ENCODE measurements around the gene NUDT8. TPM values are rescaled to one million over a fixed set of nuclear protein-coding genes. Genes with fewer than 3 reads are reported as not detected.
A peak's percentile ranks its signal among the peaks of the same experiment; 100 is the strongest.

Gene NUDT8
- total and polyA plus RNA-seq, 2 of the 8 experiments (the other 6 are each of a cell fraction or from before 2014, with no cell fraction given): 7.2 to 8.3 TPM

- Histone ChIP-seq H3K79me2 (ENCODE audit: control insufficient read depth in 1 of 2, insufficient read depth in 2 of 2, low read length in 2 of 2) (peaks cover 0 to 3% of the 10 kb centered on the region in 2 experiments; a peak in 1 of 4 replicates), H3K4ac (replicated peaks; ENCODE audit: insufficient read length, low read depth, low read length) (peak overlapping the region; percentile 49), H3K14ac (ENCODE audit: insufficient read length) (no peak overlapping the region), H4K5ac (ENCODE audit: insufficient read length, low read depth, low read length) (no peak overlapping the region), H2BK12ac (ENCODE audit: low read depth, low read length) (no peak overlapping the region), H4K20me1 (replicated peaks in 1 of 2; ENCODE audit: control insufficient read depth in 1 of 2, insufficient read depth in 2 of 2, low read length in 2 of 2) (peaks cover 0 to 4% of the 10 kb centered on the region in 2 experiments), H4K91ac (replicated peaks; ENCODE audit: insufficient read length, low read length) (peak overlapping the region; percentile 86), H3K4me3 (ENCODE audit: extremely low read depth in 1 of 4, insufficient read depth in 2 of 4, low read depth in 3 of 4, low read length in 4 of 4) (peak overlapping the region in 1 of 4 experiments; percentile 20; a peak in 1 of 8 replicates), H2BK5ac (ENCODE audit: low read depth, low read length) (no peak overlapping the region), H4K8ac (ENCODE audit: extremely low read depth, insufficient read depth, low read length) (no peak overlapping the region), H3K4me1 (replicated peaks in 1 of 4; ENCODE audit: control insufficient read depth in 3 of 4, insufficient read depth in 4 of 4, low read length in 3 of 4) (peaks cover 13 to 36% (median 31%) of the 10 kb centered on the region in 4 experiments), H3K27ac (ENCODE audit: low read depth, low read length) (no peak overlapping the region), H3K23me2 (ENCODE audit: low read depth, low read length) (peaks cover 4% of the 10 kb centered on the region; the same call in 1 of the 2 replicates), H3K4me2 (ENCODE audit: insufficient read depth in 1 of 2, low read depth in 2 of 2, low read length in 2 of 2) (peak overlapping the region; percentile 40 to 47), H3K18ac (ENCODE audit: extremely low read depth, low read length) (peak overlapping the region; percentile 36; the same call in 1 of the 2 replicates), H3K9me3 (ENCODE audit: insufficient read depth in 2 of 2, low read depth in 1 of 2, low read length in 1 of 2) (no peaks in the 10 kb centered on the region; a peak in 1 of 4 replicates), H3K79me1 (ENCODE audit: low read depth, low read length) (no peaks in the 10 kb centered on the region), H2BK20ac (ENCODE audit: low read length) (0 out of 2 replicates have a peak overlapping the region, but pooled peaks have one; percentile 48), H3K56ac (replicated peaks; ENCODE audit: insufficient read length, low read depth, low read length) (no peak overlapping the region), H3K9ac (replicated peaks in 1 of 4; ENCODE audit: extremely low read depth in 1 of 4, low read depth in 3 of 4, low read length in 3 of 4) (no peak overlapping the region), H3K23ac (ENCODE audit: insufficient read length) (no peak overlapping the region), H2AFZ (ENCODE audit: low read length) (no peak overlapping the region), H3K36me3 (ENCODE audit: control insufficient read depth in 2 of 4, insufficient read depth in 4 of 4, low read length in 3 of 4) (peaks cover 0 to 6% (median 2%) of the 10 kb centered on the region in 4 experiments; a peak in 5 of 8 replicates), H2AK5ac (ENCODE audit: low read depth, low read length) (no peak overlapping the region), H2BK120ac (replicated peaks; ENCODE audit: low read depth, low read length) (no peak overlapping the region), H3K27me3 (replicated peaks in 1 of 4; ENCODE audit: control insufficient read depth in 3 of 4, extremely low read depth in 1 of 4, insufficient read depth in 3 of 4, low read length in 3 of 4) (peaks cover 0 to 10% (median 5%) of the 10 kb centered on the region in 4 experiments; a peak in 6 of 7 replicates), H2BK15ac (ENCODE audit: low read length) (peak overlapping the region; percentile 61; the same call in 1 of the 2 replicates)
- DNase-seq (ENCODE audit: low read depth in 1 of 2, low spot score in 2 of 2) (peak in 1 of 2 experiments; percentile 58), FAIRE-seq (no peak)
- 52% methylated on average over 11 of the region's 11 CpGs; no CpG with 5 or more reads in 1 of the 2 experiments for WGBS, 2 experiments (ENCODE audit: extremely low coverage in 1 of 2, insufficient coverage in 1 of 2, insufficient read length in 1 of 2, insufficient replicate concordance in 2 of 2, low coverage in 1 of 2, low lambda C conversion rate in 2 of 2, missing lambda C conversion rate in 1 of 2)
- POLR2A ChIA-PET (ENCODE audit: partially characterized antibody): interaction anchor here (0.8 to 10.7 kb wide), 12 partner anchors 11 to 43 kb away, joined by 3 to 194 read pairs (median 4); partner anchors contain the start of genes GSTP1, NUDT8 and TBX10
- CTCF ChIA-PET (ENCODE audit: partially characterized antibody): interaction anchor here (0.8 to 7.3 kb wide), 9 partner anchors 9 to 267 kb away, joined by 3 to 117 read pairs (median 6); partner anchors contain the start of genes GSTP1 and NUDT8
- no peak for TF ChIP-seq RBBP5 (IDR thresholded peaks at IDR 0.05; ENCODE audit: borderline replicate concordance, low read depth, low read length)
- no peak for TF ChIP-seq TAF7 (optimal IDR thresholded peaks at IDR 0.05; ENCODE audit: borderline replicate concordance, low read depth, low read length)
- no peak for TF ChIP-seq CBX5 (IDR thresholded peaks at IDR 0.05; ENCODE audit: low read depth, low read length)
- no peak for TF ChIP-seq SIRT6 (IDR thresholded peaks at IDR 0.05; ENCODE audit: low read length)
- no peak for TF ChIP-seq TBP (IDR thresholded peaks at IDR 0.05; ENCODE audit: low read depth, low read length)
- TF ChIP-seq YY1 (IDR thresholded peaks at IDR 0.05; ENCODE audit: low read depth, low read length): no peak
- TF ChIP-seq MAFK (IDR thresholded peaks at IDR 0.05; ENCODE audit: low read depth, low read length): no peak
- TF ChIP-seq ASH2L (IDR thresholded peaks at IDR 0.05; ENCODE audit: low read length): no peak
- TF ChIP-seq POLR2A (IDR thresholded peaks at IDR 0.05; ENCODE audit: control extremely low read depth in 1 of 2, low read depth in 2 of 2, low read length in 2 of 2): no peak
- TF ChIP-seq SAP30 (IDR thresholded peaks at IDR 0.05; ENCODE audit: insufficient read depth, insufficient replicate concordance, low read length): no peak
- TF ChIP-seq GABPA (IDR thresholded peaks at IDR 0.05; ENCODE audit: borderline replicate concordance, insufficient read depth, low read length): no peak
These were observed 13.1 kb downstream of the NUDT8 start for GRCh38 chr11:67616431-67617242.
